NCI-H1436 treated with DMSO at 0.1 percent for 48 hours (cell line): ENCODE results near the gene DUSP7.
A peak's percentile ranks its signal among the peaks of the same experiment; 100 is the strongest.

Experiments
- DNase-seq: peaks from one replicate; lab custom pipeline; 2025; lab: John Stamatoyannopoulos, UW

DUSP7 gene

GRCh38 chr3:52068730-52069129 is 12.4 kb upstream of the DUSP7 start:
- no peak for DNase-seq

- DNase-seq = no peak
Observed at GRCh38 chr3:52068055-52068571, 11.7 kb upstream of the DUSP7 start.

- DNase-seq = no peak
Observed at GRCh38 chr3:52067526-52067925, 11.2 kb upstream of the DUSP7 start.

GRCh38 chr3:52067046-52067445 is 10.7 kb upstream of the DUSP7 start:
- DNase-seq = no peak

GRCh38 chr3:52065264-52065756 is 8.9 kb upstream of the DUSP7 start:
- no peak for DNase-seq

GRCh38 chr3:52064561-52064960 is 8.2 kb upstream of the DUSP7 start:
- no peak for DNase-seq

- DNase-seq = no peak
Observed at GRCh38 chr3:52063026-52063723, 6.8 kb upstream of the DUSP7 start.

GRCh38 chr3:52062505-52062904 is 6.1 kb upstream of the DUSP7 start:
- DNase-seq = no peak

GRCh38 chr3:52061121-52061910 is 4.9 kb upstream of the DUSP7 start:
- DNase-seq = no peak

- no peak for DNase-seq
Observed at GRCh38 chr3:52059781-52060180, 3.4 kb upstream of the DUSP7 start.

GRCh38 chr3:52057812-52058495 is 1.6 kb upstream of the DUSP7 start:
- DNase-seq = no peak

GRCh38 chr3:52056968-52057811 is 819 bp upstream of the DUSP7 start:
- DNase-seq = peak; percentile 79

- no peak for DNase-seq
Observed at GRCh38 chr3:52055537-52056351, 627 bp downstream of the DUSP7 start.

- DNase-seq = no peak
Observed at GRCh38 chr3:52054661-52055511, 1.5 kb downstream of the DUSP7 start.

- no peak for DNase-seq
Observed at GRCh38 chr3:52053307-52054304, 2.8 kb downstream of the DUSP7 start.

GRCh38 chr3:52052831-52053306 is 3.5 kb downstream of the DUSP7 start:
- no peak for DNase-seq

GRCh38 chr3:52051444-52051843 is 4.9 kb downstream of the DUSP7 start:
- no peak for DNase-seq

- no peak for DNase-seq
Observed at GRCh38 chr3:52050571-52050970, 5.8 kb downstream of the DUSP7 start.
